HG02759 (cell line): ENCODE data around the gene URGCP.

Source experiments
- ATAC-seq: cut with Tn5 transposase; IDR thresholded peaks from one replicate; pipeline ENCODE4 v1.9.1; 2021; ENCODE audit warnings: mild to moderate bottlenecking, moderate library complexity; ENCODE audit not compliant: unreplicated experiment

URGCP gene, protein sequence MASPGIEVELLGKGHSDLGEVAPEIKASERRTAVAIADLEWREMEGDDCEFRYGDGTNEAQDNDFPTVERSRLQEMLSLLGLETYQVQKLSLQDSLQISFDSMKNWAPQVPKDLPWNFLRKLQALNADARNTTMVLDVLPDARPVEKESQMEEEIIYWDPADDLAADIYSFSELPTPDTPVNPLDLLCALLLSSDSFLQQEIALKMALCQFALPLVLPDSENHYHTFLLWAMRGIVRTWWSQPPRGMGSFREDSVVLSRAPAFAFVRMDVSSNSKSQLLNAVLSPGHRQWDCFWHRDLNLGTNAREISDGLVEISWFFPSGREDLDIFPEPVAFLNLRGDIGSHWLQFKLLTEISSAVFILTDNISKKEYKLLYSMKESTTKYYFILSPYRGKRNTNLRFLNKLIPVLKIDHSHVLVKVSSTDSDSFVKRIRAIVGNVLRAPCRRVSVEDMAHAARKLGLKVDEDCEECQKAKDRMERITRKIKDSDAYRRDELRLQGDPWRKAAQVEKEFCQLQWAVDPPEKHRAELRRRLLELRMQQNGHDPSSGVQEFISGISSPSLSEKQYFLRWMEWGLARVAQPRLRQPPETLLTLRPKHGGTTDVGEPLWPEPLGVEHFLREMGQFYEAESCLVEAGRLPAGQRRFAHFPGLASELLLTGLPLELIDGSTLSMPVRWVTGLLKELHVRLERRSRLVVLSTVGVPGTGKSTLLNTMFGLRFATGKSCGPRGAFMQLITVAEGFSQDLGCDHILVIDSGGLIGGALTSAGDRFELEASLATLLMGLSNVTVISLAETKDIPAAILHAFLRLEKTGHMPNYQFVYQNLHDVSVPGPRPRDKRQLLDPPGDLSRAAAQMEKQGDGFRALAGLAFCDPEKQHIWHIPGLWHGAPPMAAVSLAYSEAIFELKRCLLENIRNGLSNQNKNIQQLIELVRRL

GRCh38 chr7:43906331-43907010 lies at the start of gene URGCP:
TSS of gene URGCP (minus strand) at chr7:43906596. CDS start at chr7:43906575, 21 bp downstream.
- ATAC-seq: peak; percentile 85

- no peak for ATAC-seq
Measured at GRCh38 chr7:43956027-43956426, 49.6 kb upstream of the URGCP start.

- ATAC-seq: peak; percentile 82
Measured at GRCh38 chr7:43954524-43955228, 48.3 kb upstream of the URGCP start.

- no peak for ATAC-seq
Measured at GRCh38 chr7:43953071-43953470, 46.7 kb upstream of the URGCP start.

GRCh38 chr7:43952028-43952427 lies 45.6 kb upstream of the URGCP start:
- no peak for ATAC-seq

GRCh38 chr7:43944286-43944685 lies 37.9 kb upstream of the URGCP start:
- ATAC-seq: peak; percentile 82

- no peak for ATAC-seq
Measured at GRCh38 chr7:43943417-43944187, 37.2 kb upstream of the URGCP start.

DNA sequence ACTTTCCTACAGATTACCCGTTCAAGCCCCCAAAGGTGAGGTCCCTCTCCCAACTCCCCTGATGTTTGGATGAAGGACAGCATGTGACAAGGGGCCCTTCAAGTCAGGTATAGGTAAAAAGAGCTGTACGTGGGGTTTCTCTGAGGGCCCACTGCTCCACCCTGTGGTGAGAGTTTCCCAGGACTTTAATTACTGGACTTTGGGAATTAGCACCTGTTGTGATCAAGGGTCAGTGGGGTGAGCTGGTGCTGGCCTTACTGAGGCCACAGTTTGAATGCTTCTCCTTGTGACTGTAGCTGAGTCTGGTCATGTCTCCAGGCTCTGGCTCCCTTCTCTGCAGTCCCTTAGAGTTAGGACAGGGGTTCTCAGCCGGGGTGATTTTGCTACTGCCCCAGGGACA lies 36.6 kb upstream of the URGCP start:
- no peak for ATAC-seq

- ATAC-seq: no peak
Measured at GRCh38 chr7:43942250-43942649, 35.9 kb upstream of the URGCP start.

DNA sequence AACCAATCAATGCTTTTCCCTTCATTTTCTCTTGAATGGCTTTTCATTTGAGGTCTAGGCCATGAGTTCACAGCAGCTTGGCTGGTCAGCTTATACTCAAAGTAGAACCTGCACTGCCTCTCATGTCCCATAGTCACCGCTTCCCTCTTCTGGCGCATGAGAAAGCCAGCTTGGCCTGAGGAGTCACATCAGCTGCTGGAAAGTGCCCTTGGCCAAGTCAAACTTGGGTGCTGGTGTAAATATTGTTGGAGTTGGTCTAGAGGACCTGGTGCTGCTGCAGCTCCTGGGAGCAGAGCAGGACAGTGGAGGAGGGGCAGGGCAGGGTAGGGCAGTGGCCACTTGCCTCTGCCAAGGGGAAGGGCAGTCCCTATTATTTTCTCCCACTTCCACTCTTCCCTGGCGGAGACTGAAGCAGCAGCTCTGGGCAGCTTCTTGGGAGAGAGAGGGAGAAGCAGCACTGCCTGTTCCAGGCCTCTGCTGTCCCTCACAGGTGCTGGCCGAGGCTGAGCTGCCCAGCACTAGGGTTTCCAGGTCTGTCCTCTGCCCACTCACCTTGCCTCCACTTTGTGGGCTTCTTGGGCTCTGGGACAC lies 32.6 kb upstream of the URGCP start:
- no peak for ATAC-seq

DNA sequence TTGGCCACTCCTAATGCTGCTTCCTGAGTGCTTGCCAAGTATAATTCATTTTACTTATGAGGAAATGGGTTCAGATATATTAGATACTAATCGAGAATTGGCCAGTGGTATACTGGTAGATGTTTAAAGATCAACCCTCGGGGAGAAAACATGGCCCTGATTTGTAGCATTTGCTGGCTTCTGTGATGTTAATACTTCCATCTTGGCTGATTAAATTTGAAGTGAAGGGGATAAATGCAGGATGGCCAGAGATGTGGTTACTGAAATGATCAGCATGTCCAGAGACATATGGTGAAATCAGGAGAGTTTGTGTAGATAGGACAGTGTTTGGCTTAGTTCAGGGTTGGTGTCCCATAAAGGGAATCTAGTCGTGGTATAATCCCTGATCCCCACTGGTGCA lies 31.0 kb upstream of the URGCP start:
- ATAC-seq: no peak

DNA sequence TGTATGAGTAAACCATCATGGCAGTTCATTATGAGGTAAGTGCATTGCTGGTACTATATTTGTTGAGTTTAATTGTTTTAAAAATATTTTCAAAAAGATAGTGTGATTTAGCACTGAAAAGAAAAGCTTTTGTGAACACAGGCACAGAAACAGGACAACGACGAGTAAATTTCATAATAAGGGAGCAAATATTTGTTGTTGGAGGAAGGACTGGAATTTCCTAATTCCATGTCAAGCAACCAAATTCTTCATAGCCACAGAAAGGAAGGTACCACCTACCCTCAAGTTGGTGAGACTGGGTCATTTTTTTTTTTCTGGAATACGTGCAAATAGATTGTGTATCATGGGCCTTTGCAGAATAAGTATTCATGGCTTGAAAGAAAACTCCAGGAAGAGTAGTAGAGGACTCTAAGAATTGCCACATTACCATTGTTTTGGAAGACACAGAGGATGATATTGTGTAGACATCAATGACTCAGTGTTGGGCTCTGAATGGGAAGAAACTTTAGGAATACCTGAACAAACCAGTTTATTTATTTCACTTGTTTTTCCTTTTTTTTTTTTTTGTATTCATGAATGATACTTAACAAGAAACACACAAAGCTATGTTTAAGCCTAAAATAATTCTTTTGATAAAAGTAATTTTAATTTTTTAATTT lies 27.6 kb upstream of the URGCP start:
- ATAC-seq: no peak

GRCh38 chr7:43931346-43931745 lies 24.9 kb upstream of the URGCP start:
- ATAC-seq: no peak

DNA sequence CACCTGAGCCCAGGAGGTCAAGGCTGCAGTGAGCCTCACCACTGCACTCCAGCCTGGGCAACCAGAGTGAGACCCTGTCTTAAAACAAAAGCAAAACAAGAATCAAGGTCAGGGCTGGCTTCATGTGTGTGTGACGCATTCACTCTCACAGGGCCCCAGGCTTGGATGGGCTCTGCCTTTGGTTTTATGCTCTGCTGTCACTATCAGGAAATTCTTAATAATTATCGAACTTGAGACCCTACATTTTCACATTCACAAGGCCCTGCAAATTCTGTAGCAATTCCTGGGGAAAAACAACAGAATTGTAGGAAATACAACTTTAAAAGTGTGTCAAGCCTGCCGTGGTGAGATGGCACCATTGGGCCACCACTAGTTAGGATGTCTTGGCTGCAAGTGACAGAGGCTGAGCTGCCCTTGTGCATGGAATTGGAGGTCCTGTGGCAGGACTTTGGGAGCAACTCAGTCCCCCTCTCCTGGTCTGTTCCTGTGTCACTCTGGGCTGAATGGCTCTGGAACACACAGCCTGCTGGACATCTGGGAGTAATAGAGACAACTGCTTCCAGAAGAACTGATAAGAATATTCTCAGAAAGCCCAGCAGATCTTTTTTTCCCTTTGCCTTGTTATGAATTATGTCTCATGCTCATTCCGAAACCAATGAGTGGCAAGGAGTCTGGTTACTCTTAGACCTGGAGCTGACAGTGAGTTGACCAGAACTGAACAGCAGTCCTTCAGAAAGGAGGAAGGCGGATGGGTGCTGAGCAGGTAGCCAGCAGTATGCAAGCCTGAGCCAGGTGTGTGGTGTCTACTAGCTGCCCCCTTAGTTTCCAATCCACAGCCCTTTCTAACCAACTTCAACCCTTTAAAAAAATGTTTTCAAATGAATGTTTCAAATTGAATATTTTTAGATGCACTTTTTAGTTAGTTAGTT lies 23.4 kb upstream of the URGCP start:
- ATAC-seq: no peak

- no peak for ATAC-seq
Measured at GRCh38 chr7:43927810-43928209, 21.4 kb upstream of the URGCP start.

GRCh38 chr7:43926798-43927123 lies 20.4 kb upstream of the URGCP start:
- ATAC-seq: peak; percentile 20

- ATAC-seq: peak; percentile 92
Measured at GRCh38 chr7:43925984-43926797, 19.8 kb upstream of the URGCP start, which contains the start of gene UBE2D4. TSS of gene UBE2D4 (plus strand) at chr7:43926436. CDS start at chr7:43926533, 97 bp downstream.
